HG03571 (cell line): ENCODE data around the gene LPXN.

Source experiments
- ATAC-seq: cut with Tn5 transposase; IDR thresholded peaks from one replicate; pipeline ENCODE4 v1.9.1; 2021; ENCODE audit not compliant: unreplicated experiment

LPXN gene

DNA sequence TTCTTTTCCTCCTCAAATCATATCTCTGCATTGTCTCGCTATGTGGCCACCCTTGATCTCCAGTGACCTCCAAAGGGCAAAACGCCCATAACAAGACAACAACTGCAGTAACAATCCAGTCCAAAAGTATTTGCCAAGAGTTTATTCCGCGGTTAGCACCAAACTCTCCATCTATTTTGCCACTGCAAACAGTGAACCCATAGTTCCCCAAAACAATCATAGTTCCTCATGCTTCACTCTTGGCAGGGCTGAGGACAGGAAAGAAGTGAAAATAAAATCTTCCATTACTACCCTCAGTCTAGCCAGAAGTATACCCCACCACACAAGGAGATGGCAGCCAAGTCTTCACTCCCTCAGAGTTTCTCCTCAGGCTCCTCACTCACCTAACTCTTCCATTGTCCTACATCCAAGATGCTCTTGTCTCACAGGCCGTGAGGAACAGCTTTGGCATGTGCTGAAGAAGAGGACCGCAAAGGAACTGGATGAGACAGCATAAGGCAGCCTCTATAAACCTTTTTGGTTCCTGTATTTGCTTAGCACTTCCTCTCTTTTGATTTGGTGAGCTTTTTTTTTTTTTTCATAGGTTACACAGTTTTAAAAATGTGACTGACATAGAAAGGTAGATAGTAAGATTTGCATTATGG lies at the start of gene LPXN:
Gene LPXN, minus strand, starts transcription at position 480 of the 644 bp plus-strand sequence. Its CDS starts 84 bp downstream, at position 396.
- no peak for ATAC-seq

DNA sequence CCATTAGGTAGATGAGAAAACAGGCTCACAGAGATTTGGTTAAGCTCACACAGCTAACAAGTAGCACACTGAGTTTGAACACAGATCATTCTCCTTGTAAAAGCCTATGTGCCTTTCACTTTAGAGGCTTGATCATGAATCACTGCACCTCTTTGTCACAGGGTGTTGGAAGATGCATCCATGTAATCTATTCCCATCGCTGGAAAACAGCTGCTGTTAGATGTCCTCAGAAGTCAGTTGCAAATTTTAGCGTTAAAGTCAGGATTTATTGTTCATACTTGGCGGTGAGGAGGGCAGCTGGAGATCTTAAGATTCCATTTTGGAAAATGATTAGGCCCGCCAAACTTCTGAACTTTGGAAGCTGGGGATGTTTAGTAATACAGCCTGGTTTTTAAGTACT lies 49.4 kb upstream of the LPXN start:
- no peak for ATAC-seq

DNA sequence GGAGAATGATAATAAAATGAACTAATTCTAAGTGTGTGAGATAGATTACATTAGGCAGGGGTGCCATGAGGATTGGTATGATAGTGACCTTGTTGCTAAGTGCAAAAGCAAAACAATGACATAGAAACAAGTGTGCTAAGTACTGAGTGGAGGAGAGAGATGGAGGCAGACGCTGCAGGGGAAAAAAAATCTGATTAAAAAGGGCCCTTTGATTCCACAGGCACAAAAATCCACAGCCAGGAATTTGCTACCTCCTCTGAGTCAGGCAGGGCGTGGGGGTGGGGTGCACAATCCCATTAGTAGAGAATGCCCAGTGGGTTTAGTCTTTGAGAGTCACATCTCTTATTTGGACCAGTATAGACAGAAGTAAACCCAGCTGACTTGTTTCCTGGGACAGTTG lies 46.7 kb upstream of the LPXN start, which contains the start of gene CNTF:
Gene CNTF, plus strand, starts transcription at position 322 of the 400 bp plus-strand sequence. CDS start 88 bp downstream, outside the sequence.
- no peak for ATAC-seq

DNA sequence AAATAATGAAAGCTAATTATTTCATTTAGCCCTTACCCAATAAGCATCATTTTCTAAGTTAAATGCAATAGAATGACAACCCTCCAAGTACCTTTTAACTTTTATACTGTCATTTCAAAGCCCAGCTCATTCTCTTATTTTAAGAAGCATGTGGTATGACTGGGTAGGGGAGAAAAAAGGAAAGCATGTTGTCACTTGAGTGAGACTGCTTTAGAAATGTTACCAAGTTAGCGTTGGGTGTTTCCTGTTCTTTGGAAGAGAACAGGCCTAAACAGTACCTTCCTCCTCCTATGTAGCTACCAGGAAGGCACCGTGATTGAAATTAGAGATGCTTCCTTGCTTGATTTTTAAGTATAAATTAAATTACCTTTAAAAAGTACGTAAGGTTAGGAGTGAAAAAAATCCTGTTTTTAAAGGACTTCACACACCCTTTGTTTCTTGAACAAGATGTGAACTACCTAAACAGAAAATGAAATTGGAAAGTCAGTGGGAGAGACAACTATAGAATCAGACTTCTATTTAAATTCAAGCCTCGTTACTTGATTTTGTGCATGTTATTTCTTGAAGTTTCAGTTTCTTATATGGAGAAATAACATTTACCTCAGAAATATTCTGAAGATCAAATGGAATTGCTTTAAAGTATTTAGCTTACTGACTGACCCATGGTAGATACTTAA lies 46.1 kb upstream of the LPXN start:
- ATAC-seq = no peak

DNA sequence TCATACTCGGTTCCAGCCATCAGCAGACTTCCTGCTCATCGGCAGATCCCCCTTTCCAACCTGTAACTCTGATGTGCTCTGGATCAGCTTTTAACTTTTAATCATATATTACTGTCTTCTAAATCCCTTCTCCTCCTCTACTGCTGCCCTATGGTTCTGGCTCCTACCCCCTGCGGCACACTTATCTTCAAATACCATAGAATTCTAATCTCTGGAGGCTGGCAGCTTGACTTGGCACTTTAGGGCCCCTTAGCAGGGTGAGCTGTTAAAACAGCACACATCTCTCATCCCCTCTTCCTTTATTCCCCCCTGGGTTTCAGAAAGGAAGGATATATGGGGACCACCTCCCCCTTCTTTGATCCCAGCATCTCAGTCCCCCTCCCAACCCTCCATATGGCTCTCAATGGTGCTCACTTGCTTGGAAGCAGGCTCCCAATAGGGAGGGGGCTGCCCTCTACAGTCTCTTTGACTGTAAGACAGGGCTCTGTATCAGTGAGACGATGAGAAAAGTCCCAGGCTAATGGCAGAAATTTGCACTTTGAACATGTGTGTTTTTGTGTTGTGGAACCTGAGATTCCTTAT lies 42.4 kb upstream of the LPXN start:
- ATAC-seq = no peak

DNA sequence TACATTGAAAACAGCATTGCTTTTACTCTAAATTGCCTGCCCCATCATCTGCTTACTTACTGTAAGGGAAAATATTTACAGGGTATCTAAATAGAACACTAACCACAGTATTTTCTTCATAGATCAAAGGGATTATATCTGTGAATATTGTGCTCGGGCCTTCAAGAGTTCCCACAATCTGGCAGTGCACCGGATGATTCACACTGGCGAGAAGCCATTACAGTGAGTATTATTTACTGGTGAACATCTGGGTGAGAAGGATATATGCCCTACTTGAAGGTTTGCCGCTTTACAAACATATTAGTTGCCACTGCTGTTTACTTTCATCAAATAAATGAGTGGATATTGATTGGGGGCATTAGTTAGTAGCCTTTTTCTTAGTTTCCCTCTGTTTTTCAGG lies 40.9 kb upstream of the LPXN start:
- no peak for ATAC-seq

DNA sequence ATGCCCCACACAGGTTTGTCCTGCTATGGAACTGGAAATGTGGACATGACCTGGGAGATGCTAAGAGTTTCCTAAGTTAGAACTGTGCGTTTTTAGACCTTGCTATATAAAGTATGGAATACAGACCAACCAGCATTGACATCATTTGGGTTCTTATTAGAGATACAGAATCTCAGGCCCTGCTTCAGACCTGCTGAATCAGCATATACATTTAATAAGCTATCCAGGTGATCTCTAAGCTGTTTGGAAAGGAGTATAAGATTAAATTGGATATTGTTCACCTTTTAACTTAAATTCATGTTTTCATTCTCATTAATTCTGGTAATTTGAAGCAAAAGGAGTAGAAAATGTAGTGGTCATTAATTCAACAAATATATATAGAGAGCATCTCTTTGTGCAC lies 39.9 kb upstream of the LPXN start:
- no peak for ATAC-seq

DNA sequence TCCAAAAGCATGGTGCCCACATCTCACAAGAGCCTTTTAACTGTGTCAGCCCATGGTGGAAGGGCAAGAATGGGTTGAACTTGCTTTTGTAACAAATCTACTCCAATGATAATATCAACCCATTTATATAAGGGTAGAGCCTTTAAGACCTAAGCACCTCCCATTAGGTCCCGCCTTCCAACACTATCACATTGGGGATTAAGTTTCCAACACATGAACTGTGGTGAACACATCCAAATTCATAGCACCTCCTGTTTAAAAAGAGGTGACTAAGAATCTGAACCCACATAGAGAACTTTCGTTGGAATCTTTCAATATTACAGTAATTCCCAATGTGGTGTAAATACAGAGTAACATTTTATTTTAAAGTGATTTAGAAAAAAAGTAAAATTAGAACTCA lies 37.6 kb upstream of the LPXN start:
- no peak for ATAC-seq

DNA sequence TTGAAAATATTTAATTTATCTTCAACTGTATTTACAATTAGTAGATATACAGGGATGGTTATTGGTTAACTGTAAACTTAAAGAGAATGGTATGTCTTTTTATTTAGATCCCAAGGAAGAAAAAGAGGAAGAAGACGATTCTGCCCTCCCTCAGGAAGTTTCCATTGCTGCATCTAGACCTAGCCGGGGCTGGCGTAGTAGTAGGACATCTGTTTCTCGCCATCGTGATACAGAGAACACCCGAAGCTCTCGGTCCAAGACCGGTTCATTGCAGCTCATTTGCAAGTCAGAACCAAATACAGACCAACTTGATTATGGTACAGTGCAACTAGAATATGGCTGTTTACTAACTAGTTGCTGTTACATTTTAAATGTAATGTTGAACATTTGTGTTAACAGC lies 34.1 kb upstream of the LPXN start:
- no peak for ATAC-seq

DNA sequence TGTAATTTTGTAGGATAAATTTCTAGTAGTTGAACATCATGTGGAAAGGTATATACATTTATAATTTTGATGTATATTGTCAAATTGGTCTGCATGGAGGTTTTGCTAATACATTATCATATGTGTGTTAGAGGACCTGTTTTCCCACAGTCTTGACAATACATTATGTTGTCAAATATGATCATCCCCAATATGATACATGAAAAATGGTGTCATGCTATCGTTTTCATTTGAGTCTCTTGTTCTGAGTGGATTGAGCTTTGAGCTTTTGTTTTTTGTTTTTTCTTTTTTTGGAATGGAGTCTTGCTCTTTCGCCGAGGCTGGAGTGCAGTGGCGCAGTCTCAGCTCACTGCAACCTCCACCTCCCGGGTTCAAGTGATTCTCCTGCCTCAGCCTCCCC lies 32.7 kb upstream of the LPXN start:
- ATAC-seq = no peak

DNA sequence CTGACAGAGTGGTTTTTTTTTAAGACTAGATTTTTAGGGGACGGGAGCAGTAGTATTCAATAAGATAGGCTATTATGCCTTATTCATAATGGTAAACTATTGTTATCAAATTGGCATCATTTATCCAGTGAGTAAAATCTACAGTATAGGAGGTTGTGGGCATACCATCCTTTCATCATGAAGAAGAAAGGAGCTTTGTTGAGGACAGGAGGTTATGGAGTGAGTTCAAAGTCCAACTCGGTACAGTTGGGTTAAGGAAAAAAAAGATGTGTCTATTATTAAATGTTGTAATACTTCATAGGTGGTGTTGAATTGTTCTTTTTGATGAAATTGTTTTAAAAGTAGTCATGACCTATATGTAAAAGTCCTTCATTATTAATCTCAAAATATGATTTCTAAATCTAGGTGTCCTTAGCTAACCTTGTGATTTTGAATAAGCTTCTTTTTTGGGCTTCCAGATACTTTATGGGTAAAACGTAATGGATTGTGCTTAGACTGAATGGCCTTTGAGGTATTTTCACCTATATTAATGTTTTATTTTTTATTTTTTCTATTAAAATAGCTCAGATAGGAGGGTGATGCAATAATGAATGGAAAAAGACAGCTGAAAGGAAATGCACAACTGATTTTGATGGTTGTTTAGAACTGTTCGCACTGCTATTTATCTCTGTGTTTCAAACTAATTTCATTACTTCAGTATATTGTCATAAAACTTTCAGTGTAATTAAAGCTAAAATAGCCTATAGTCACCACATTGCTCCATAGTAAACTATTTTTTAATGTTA lies 31.5 kb upstream of the LPXN start:
- no peak for ATAC-seq

DNA sequence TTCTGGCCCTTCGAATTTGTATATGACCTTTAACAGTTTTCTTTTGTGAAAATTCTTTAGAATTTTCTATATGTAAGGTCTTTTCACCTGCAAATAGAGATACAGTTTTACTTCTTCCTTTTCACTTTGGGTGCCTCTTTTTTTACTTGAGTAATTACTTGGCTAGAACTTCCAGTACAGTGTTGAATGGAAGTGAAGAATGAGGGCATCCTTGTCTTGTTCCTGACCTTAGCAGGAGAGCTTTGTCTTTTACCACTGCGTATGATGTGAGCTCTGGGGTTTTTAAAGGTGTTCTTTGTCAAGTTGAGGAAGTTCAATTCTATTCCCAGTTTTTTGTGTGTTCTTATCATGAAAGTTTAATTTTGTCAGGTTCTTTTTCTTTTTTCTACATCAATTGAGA lies 24.9 kb upstream of the LPXN start:
- ATAC-seq = no peak

DNA sequence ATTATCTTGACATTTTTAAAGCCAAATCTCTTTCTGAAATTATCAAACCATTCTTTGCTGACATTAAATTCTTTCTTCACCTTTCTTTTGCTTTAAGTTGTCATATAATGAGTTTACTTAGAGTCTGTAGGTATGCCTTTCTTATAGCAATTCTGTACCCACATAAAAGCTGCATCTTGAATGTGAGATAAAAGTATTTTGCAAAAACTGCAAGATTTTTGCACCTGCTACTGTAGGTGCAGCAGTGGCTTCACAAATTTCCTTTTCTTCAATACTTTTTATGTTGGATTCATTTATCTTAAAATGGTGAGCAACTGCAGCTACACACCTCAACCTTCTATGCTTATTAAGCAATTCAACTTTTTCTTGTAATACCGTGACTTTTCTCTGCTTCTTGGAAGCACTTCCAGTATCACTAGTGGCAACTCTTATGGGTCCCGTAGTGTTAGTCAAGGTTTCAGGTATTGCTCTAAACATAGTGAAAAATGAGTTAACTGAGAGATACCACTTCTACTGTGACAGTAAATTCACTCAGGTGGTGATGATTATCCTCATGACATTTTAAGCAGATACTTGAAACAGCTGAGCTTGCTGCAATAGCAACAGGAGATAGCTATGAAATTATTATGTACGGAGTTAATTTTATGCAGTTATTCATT lies 22.0 kb upstream of the LPXN start:
- ATAC-seq = no peak

DNA sequence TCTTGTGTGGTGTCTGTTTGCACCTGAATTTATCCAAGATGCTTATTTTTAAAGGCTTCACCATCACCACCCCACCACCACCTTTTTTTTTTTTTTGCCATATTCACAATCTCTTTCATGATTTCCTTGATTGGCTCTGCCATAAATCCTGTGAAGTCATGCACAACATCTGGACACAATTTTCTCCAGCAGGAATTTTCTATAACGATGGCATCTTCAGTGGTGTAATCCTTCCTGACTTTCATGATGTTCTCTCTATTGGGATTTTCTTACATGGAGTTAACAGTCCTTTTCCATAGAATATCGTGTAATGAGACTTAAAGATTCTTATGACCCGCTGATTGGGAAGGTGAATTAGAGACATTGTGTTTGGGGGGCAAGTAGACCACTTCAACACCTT lies 21.0 kb upstream of the LPXN start:
- no peak for ATAC-seq

DNA sequence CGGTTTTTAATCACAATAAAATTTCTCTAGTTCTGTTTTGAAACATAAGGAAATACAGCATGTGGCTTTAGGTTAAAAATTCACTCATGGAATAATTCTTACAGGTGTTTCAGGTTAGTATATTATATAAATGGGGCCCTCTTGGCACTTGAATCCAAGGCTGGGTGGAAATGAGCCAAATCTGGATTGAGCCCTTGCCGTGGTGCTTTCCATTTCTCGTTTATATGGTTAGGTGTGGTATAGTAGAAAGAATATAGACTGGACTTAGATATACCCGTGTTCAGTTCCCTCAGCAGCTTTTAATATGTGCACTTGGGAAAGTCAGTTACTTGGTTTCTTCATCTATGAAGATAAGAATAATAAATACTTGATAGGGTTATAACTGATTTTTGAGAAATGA lies 19.2 kb upstream of the LPXN start:
- no peak for ATAC-seq

DNA sequence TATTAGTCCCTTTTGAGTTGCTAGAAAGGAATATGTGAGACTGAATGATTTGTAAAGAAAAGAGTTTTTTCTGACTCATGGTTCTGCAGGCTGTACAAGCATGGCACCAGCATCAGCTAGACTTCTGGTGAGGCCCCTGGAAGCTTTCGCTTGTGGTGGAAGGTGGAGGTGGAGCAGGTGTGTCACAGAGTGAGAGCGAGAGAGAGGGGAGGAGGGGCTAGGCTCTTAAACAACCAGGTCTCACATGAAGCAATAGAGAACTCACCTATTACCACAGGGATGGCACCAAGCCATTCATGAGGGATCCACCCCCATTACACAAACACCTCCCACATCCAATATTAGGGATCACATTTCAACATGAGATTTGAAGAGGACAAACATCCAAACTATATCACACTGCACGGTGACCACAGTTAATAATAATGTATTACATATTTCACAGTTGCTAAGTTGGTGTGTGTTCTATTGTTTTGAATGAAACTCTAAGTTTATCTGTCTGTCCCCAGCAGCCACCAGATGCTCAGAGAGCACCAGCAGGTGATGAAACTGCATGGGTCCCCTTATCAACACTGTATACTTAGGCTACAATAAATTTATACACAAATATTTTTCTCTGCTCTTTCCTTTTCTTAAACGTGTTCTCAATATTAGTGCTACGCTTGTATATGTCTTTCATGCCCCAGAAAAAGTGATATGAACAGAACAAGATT lies 17.3 kb upstream of the LPXN start:
- ATAC-seq = no peak

DNA sequence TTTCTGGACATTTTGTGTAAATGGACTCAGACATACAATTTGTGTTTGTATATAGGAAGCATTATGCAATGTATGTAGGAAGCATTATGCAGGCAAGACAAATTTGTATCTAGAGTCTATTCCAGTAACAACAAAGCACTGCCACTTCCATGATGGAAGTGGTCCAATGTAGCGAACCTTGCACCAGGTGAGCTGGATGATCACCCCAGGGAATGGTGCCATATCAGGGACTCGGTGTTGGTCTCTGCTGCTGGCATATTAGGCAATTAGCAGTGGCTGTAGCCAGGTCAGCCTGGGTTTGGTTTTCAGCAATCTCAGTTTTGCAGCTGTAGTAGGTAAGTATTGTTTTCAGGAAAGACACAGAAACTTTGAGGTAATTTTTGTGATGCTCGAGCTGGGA lies 16.0 kb upstream of the LPXN start:
- ATAC-seq = no peak

DNA sequence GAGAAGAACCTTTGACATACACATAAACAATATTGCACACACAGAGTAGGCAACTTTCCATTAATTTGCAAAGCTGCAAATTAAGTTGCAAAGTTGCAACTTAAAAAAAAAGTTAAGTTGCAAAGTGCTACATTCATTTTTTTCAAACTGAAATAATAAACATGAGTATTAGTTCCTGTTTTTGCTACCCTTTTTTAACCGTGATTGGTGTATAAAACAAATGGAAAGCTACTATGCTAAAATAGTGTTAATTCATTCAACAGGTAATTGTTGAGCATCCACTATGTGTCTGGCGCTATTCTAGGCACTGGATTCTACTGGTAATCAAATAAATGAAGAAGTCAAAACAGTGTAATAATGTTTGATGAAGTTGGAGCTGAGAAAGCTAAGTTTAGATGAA lies 11.3 kb upstream of the LPXN start:
- no peak for ATAC-seq

DNA sequence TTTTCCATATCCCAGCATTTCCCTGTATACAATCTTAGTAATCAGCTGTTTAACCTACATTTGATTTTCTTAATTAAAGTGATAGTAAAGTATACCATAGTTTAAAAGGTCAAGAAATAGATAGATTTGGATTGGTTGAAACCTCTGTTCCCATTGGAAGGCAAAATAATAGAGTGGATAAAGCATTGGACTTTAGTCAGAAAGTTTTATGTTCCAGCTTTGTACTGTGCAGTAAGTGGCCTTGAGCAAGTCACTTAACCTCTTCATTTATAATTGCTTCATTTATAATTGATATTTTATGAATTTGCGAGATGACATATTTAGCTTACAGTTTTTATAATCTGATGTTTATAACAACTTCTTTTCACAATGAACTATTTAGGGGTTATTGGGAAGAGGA lies 6.8 kb upstream of the LPXN start:
- no peak for ATAC-seq

DNA sequence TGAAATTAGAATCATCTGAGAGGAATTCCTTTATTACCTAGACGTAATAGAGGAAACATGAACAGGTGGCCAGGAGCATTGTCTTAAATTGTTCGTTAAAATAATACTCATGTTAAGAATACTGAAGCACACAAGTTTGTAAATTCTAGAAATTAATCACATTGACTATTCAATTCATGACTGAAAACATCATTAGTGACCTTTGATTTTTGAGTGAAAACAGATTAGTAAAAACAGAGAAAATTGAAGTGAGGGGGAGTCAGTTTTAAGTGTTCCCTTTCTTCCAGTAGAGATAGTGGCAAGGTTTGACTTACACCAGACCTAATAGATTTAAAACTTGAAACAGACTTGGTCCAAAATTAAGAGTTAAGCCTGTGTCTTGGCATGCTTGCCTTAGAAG lies 4.7 kb upstream of the LPXN start:
- ATAC-seq = no peak
